NCI-H128 (cell line): ENCODE data around the gene EIF2S1.
A peak's percentile ranks its signal among the peaks of the same experiment; 100 is the strongest.
"Not testable (repeated sequence)": the region's sequence is repeated elsewhere in the genome, so short reads cannot be mapped to it uniquely, and the experiment has no call there.

Experiments used
- DNase-seq: peaks from one replicate; lab custom pipeline; 2025; ENCODE audit not compliant: unreplicated experiment; lab: John Stamatoyannopoulos, UW

EIF2S1 gene

GRCh38 chr14:67410313-67410712, 50.2 kb downstream of the EIF2S1 start:
- no peak for DNase-seq

- no peak for DNase-seq
Observed at GRCh38 chr14:67411370-67411769, 51.2 kb downstream of the EIF2S1 start.

GRCh38 chr14:67411820-67412421, 51.8 kb downstream of the EIF2S1 start, which contains the start of gene PLEK2:
TSS of gene PLEK2 (minus strand) at chr14:67412165. CDS start at chr14:67412059, 106 bp downstream.
- DNase-seq, result no peak

GRCh38 chr14:67413806-67414769, 54.0 kb downstream of the EIF2S1 start:
- no peak for DNase-seq

GRCh38 chr14:67415610-67416009, 55.5 kb downstream of the EIF2S1 start:
- not testable (repeated sequence) for DNase-seq

- no peak for DNase-seq
Observed at GRCh38 chr14:67416085-67416484, 56.0 kb downstream of the EIF2S1 start.

- no peak for DNase-seq
Observed at GRCh38 chr14:67416810-67417209, 56.7 kb downstream of the EIF2S1 start.

- no peak for DNase-seq
Observed at GRCh38 chr14:67417633-67418032, 57.5 kb downstream of the EIF2S1 start.

- no peak for DNase-seq
Observed at GRCh38 chr14:67418401-67419191, 58.5 kb downstream of the EIF2S1 start.

- no peak for DNase-seq
Observed at GRCh38 chr14:67420102-67420739, 60.1 kb downstream of the EIF2S1 start.

- no peak for DNase-seq
Observed at GRCh38 chr14:67421356-67422224, 61.5 kb downstream of the EIF2S1 start.

- no peak for DNase-seq
Observed at GRCh38 chr14:67423424-67423823, 63.3 kb downstream of the EIF2S1 start.

GRCh38 chr14:67424539-67424938, 64.4 kb downstream of the EIF2S1 start:
- no peak for DNase-seq

GRCh38 chr14:67425608-67426007, 65.5 kb downstream of the EIF2S1 start:
- DNase-seq, result no peak

- DNase-seq, result no peak
Observed at GRCh38 chr14:67426161-67426560, 66.0 kb downstream of the EIF2S1 start.

GRCh38 chr14:67426983-67427606, 67.0 kb downstream of the EIF2S1 start:
- DNase-seq, result peak; percentile 57

- no peak for DNase-seq
Observed at GRCh38 chr14:67428501-67429031, 68.4 kb downstream of the EIF2S1 start.

GRCh38 chr14:67429510-67430205, 69.5 kb downstream of the EIF2S1 start:
- DNase-seq, result no peak
